Tibial nerve (tissue), 4 donors: ENCODE results near the gene ADGRL3.

Experiments used
- CTCF ChIP-seq, 5 experiments: fragments of 200-600 bp in 3 of 5; fragments of 450-650 bp in 2 of 5; sonication (generic) in 3 of 5; IDR thresholded peaks; one replicate each; pipeline ENCODE4 v1.5.1; 2016 to 2019; ENCODE audit warnings: antibody characterized with exemption in 5 of 5, mild to moderate bottlenecking in 3 of 5, moderate library complexity in 2 of 5
- EP300 ChIP-seq, 2 donors: sonication (generic); formaldehyde crosslinking; IDR thresholded peaks; one replicate each; pipeline ENCODE4 v1.6.1; 2017; ENCODE audit warnings: antibody characterized with exemption in 2 of 2, mild to moderate bottlenecking in 1 of 2
- POLR2A ChIP-seq, 2 donors: fragments of 450-650 bp; IDR thresholded peaks; one replicate each; pipeline ENCODE4 v1.6.1; 2017; ENCODE audit warnings: antibody characterized with exemption in 2 of 2, mild to moderate bottlenecking in 2 of 2, moderate library complexity in 2 of 2

GRCh38 chr4:61182915-61183314 lies 17.2 kb upstream of the ADGRL3 start:
- TF ChIP-seq CTCF (IDR thresholded peaks at IDR 0.05) = no peak
- TF ChIP-seq POLR2A (IDR thresholded peaks at IDR 0.05) = no peak
- no peak for TF ChIP-seq EP300 (IDR thresholded peaks at IDR 0.05)
